Measurements from ENCODE around the gene TRRAP. TPM values are rescaled to one million over a fixed set of nuclear protein-coding genes. Genes with fewer than 3 reads are reported as not detected.

Gene TRRAP
- total and polyA plus RNA-seq, 2 experiments from 2014 or later, result 14.9 to 58.7 TPM

DNA sequence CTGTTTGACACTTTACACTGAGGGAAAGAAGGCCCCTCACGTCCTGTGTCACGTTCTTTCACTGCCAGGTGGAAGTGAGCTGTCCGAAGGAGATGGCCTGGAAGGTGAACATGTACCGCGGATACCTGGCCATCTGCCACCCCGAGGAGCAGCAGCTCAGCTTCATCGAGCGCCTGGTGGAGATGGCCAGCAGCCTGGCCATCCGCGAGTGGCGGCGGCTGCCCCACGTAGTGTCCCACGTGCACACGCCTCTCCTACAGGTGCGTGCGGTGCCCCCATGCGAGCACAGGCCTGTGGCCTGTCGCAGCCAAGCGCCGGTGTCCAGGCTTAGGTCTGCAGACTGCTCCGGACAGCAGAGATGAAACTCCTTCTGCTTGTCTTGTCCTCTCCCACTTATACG is 103.4 kb downstream of the TRRAP start:
- Histone ChIP-seq H3K79me2 (replicated peaks; ENCODE audit: insufficient read depth) (no peaks in the 10 kb centered on the region), H3K27me3 (ENCODE audit: insufficient read depth) (no peaks in the 10 kb centered on the region), H3K4me3 (no peak overlapping the region), H3K27ac (ENCODE audit: low read depth) (no peak overlapping the region), H2AFZ (no peak overlapping the region), H4K20me1 (replicated peaks; ENCODE audit: insufficient read depth) (peaks cover 6% of the 10 kb centered on the region; the same call in 1 of the 2 replicates), H3K36me3 (ENCODE audit: insufficient read depth) (peaks cover 67% of the 10 kb centered on the region), H3K4me2 (no peak overlapping the region), H3F3A (replicated peaks; ENCODE audit: low read depth) (no peaks in the 10 kb centered on the region), H3K4me1 (ENCODE audit: insufficient read depth) (no peaks in the 10 kb centered on the region), H3K9me2 (ENCODE audit: insufficient read depth) (no peaks in the 10 kb centered on the region)
- Mint-ChIP-seq H3K4me3 (no peak overlapping the region), H3K4me1 (no peaks in the 10 kb centered on the region), H3K9me3 (peaks cover 7% of the 10 kb centered on the region; the same call in 1 of the 3 replicates), H3K36me3 (ENCODE audit: low read depth) (peaks cover 96% of the 10 kb centered on the region), H3K27me3 (ENCODE audit: insufficient read depth, low read depth, poor library complexity) (peaks cover 2% of the 10 kb centered on the region), H3K27ac (no peak overlapping the region)
- TF ChIP-seq, protein P1, sequence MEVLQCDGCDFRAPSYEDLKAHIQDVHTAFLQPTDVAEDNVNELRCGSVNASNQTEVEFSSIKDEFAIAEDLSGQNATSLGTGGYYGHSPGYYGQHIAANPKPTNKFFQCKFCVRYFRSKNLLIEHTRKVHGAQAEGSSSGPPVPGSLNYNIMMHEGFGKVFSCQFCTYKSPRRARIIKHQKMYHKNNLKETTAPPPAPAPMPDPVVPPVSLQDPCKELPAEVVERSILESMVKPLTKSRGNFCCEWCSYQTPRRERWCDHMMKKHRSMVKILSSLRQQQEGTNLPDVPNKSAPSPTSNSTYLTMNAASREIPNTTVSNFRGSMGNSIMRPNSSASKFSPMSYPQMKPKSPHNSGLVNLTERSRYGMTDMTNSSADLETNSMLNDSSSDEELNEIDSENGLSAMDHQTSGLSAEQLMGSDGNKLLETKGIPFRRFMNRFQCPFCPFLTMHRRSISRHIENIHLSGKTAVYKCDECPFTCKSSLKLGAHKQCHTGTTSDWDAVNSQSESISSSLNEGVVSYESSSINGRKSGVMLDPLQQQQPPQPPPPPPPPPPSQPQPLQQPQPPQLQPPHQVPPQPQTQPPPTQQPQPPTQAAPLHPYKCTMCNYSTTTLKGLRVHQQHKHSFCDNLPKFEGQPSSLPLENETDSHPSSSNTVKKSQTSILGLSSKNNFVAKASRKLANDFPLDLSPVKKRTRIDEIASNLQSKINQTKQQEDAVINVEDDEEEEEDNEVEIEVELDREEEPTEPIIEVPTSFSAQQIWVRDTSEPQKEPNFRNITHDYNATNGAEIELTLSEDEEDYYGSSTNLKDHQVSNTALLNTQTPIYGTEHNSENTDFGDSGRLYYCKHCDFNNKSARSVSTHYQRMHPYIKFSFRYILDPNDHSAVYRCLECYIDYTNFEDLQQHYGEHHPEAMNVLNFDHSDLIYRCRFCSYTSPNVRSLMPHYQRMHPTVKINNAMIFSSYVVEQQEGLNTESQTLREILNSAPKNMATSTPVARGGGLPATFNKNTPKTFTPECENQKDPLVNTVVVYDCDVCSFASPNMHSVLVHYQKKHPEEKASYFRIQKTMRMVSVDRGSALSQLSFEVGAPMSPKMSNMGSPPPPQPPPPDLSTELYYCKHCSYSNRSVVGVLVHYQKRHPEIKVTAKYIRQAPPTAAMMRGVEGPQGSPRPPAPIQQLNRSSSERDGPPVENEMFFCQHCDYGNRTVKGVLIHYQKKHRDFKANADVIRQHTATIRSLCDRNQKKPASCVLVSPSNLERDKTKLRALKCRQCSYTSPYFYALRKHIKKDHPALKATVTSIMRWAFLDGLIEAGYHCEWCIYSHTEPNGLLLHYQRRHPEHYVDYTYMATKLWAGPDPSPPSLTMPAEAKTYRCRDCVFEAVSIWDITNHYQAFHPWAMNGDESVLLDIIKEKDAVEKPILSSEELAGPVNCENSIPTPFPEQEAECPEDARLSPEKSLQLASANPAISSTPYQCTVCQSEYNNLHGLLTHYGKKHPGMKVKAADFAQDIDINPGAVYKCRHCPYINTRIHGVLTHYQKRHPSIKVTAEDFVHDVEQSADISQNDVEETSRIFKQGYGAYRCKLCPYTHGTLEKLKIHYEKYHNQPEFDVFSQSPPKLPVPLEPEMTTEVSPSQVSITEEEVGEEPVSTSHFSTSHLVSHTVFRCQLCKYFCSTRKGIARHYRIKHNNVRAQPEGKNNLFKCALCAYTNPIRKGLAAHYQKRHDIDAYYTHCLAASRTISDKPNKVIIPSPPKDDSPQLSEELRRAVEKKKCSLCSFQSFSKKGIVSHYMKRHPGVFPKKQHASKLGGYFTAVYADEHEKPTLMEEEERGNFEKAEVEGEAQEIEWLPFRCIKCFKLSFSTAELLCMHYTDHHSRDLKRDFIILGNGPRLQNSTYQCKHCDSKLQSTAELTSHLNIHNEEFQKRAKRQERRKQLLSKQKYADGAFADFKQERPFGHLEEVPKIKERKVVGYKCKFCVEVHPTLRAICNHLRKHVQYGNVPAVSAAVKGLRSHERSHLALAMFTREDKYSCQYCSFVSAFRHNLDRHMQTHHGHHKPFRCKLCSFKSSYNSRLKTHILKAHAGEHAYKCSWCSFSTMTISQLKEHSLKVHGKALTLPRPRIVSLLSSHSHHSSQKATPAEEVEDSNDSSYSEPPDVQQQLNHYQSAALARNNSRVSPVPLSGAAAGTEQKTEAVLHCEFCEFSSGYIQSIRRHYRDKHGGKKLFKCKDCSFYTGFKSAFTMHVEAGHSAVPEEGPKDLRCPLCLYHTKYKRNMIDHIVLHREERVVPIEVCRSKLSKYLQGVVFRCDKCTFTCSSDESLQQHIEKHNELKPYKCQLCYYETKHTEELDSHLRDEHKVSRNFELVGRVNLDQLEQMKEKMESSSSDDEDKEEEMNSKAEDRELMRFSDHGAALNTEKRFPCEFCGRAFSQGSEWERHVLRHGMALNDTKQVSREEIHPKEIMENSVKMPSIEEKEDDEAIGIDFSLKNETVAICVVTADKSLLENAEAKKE (CRISPR knock-in tag; IDR thresholded peaks at IDR 0.05), result no peak
- TF ChIP-seq CREB1 (CRISPR knock-in tag; IDR thresholded peaks at IDR 0.05; ENCODE audit: low read depth), result no peak
- TF ChIP-seq POLR2AphosphoS5 (IDR thresholded peaks at IDR 0.05; ENCODE audit: low read depth), result no peak
- TF ChIP-seq, protein P2, sequence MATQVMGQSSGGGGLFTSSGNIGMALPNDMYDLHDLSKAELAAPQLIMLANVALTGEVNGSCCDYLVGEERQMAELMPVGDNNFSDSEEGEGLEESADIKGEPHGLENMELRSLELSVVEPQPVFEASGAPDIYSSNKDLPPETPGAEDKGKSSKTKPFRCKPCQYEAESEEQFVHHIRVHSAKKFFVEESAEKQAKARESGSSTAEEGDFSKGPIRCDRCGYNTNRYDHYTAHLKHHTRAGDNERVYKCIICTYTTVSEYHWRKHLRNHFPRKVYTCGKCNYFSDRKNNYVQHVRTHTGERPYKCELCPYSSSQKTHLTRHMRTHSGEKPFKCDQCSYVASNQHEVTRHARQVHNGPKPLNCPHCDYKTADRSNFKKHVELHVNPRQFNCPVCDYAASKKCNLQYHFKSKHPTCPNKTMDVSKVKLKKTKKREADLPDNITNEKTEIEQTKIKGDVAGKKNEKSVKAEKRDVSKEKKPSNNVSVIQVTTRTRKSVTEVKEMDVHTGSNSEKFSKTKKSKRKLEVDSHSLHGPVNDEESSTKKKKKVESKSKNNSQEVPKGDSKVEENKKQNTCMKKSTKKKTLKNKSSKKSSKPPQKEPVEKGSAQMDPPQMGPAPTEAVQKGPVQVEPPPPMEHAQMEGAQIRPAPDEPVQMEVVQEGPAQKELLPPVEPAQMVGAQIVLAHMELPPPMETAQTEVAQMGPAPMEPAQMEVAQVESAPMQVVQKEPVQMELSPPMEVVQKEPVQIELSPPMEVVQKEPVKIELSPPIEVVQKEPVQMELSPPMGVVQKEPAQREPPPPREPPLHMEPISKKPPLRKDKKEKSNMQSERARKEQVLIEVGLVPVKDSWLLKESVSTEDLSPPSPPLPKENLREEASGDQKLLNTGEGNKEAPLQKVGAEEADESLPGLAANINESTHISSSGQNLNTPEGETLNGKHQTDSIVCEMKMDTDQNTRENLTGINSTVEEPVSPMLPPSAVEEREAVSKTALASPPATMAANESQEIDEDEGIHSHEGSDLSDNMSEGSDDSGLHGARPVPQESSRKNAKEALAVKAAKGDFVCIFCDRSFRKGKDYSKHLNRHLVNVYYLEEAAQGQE (IDR thresholded peaks at IDR 0.05; ENCODE audit: unreplicated experiment), result no peak
- TF ChIP-seq EZH2 (IDR thresholded peaks at IDR 0.05; ENCODE audit: low read depth, unreplicated experiment), result no peak
- TF ChIP-seq, protein P3, sequence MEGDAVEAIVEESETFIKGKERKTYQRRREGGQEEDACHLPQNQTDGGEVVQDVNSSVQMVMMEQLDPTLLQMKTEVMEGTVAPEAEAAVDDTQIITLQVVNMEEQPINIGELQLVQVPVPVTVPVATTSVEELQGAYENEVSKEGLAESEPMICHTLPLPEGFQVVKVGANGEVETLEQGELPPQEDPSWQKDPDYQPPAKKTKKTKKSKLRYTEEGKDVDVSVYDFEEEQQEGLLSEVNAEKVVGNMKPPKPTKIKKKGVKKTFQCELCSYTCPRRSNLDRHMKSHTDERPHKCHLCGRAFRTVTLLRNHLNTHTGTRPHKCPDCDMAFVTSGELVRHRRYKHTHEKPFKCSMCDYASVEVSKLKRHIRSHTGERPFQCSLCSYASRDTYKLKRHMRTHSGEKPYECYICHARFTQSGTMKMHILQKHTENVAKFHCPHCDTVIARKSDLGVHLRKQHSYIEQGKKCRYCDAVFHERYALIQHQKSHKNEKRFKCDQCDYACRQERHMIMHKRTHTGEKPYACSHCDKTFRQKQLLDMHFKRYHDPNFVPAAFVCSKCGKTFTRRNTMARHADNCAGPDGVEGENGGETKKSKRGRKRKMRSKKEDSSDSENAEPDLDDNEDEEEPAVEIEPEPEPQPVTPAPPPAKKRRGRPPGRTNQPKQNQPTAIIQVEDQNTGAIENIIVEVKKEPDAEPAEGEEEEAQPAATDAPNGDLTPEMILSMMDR (conservative IDR thresholded peaks at IDR 0.05; ENCODE audit: low read depth in 2 of 2), result no peak
- TF ChIP-seq STAT1 (IDR thresholded peaks at IDR 0.05; ENCODE audit: unreplicated experiment), result no peak
- no peak for TF ChIP-seq EZH2phosphoT487 (IDR thresholded peaks at IDR 0.05; ENCODE audit: unreplicated experiment)
- TF ChIP-seq, protein P4, sequence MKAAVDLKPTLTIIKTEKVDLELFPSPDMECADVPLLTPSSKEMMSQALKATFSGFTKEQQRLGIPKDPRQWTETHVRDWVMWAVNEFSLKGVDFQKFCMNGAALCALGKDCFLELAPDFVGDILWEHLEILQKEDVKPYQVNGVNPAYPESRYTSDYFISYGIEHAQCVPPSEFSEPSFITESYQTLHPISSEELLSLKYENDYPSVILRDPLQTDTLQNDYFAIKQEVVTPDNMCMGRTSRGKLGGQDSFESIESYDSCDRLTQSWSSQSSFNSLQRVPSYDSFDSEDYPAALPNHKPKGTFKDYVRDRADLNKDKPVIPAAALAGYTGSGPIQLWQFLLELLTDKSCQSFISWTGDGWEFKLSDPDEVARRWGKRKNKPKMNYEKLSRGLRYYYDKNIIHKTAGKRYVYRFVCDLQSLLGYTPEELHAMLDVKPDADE (IDR thresholded peaks at IDR 0.05), result no peak
- TF ChIP-seq NANOG (IDR thresholded peaks at IDR 0.05; ENCODE audit: borderline replicate concordance), result no peak
- TF ChIP-seq ZNF114 (CRISPR knock-in tag; IDR thresholded peaks at IDR 0.05), result no peak
- TF ChIP-seq ZNF331 (CRISPR knock-in tag; IDR thresholded peaks at IDR 0.05; ENCODE audit: low read depth), result no peak
- ATAC-seq (no peak), DNase-seq (ENCODE audit: low spot score) (no peak)

Measured in GM23338 (cell line).